ENCODE measurements around the gene NFATC3. TPM values are rescaled to one million over a fixed set of nuclear protein-coding genes. Genes with fewer than 3 reads are reported as not detected.

NFATC3 gene
- polyA plus RNA-seq, 4 donors = 32.0 to 38.1 (median 35.0) TPM

- DNase-seq (ENCODE audit: low read depth in 4 of 4, low spot score in 3 of 4) = no peak
Measured at GRCh38 chr16:68228652-68229051, 143.5 kb downstream of the NFATC3 start.

GRCh38 chr16:68229431-68230175 is 144.4 kb downstream of the NFATC3 start:
- peak in 1 of 4 donors; percentile 40 for DNase-seq (ENCODE audit: low read depth in 4 of 4, low spot score in 3 of 4)

GRCh38 chr16:68230176-68230571 is 145.0 kb downstream of the NFATC3 start:
- DNase-seq (ENCODE audit: low read depth in 4 of 4, low spot score in 3 of 4) = no peak

- DNase-seq (ENCODE audit: low read depth in 4 of 4, low spot score in 3 of 4) = no peak
Measured at GRCh38 chr16:68230956-68231355, 145.8 kb downstream of the NFATC3 start.

GRCh38 chr16:68231384-68232136 is 146.4 kb downstream of the NFATC3 start:
- no peak for DNase-seq (ENCODE audit: low read depth in 4 of 4, low spot score in 3 of 4)

- no peak for DNase-seq (ENCODE audit: low read depth in 4 of 4, low spot score in 3 of 4)
Measured at GRCh38 chr16:68232335-68232734, 147.2 kb downstream of the NFATC3 start.

GRCh38 chr16:68233085-68233834 is 148.1 kb downstream of the NFATC3 start:
- no peak for DNase-seq (ENCODE audit: low read depth in 4 of 4, low spot score in 3 of 4)

GRCh38 chr16:68233835-68234187 is 148.6 kb downstream of the NFATC3 start:
- no peak for DNase-seq (ENCODE audit: low read depth in 4 of 4, low spot score in 3 of 4)

- no peak for DNase-seq (ENCODE audit: low read depth in 4 of 4, low spot score in 3 of 4)
Measured at GRCh38 chr16:68234188-68235107, 149.3 kb downstream of the NFATC3 start.

GRCh38 chr16:68235108-68235886 is 150.1 kb downstream of the NFATC3 start:
- no peak for DNase-seq (ENCODE audit: low read depth in 4 of 4, low spot score in 3 of 4)

GRCh38 chr16:68235887-68236136 is 150.6 kb downstream of the NFATC3 start, which contains the start of gene ESRP2:
Gene ESRP2 (minus strand): TSS chr16:68236127. CDS start chr16:68236045, 82 bp downstream.
- DNase-seq (ENCODE audit: low read depth in 4 of 4, low spot score in 3 of 4) = no peak

GRCh38 chr16:68236137-68236825 is 151.1 kb downstream of the NFATC3 start:
- no peak for DNase-seq (ENCODE audit: low read depth in 4 of 4, low spot score in 3 of 4)

GRCh38 chr16:68236826-68237242 is 151.7 kb downstream of the NFATC3 start:
- no peak for DNase-seq (ENCODE audit: low read depth in 4 of 4, low spot score in 3 of 4)

- peak; percentile 96 to 98 (median 96) for DNase-seq (ENCODE audit: low read depth in 4 of 4, low spot score in 3 of 4)
Measured at GRCh38 chr16:68237243-68238028, 152.3 kb downstream of the NFATC3 start.

- DNase-seq (ENCODE audit: low read depth in 4 of 4, low spot score in 3 of 4) = no peak
Measured at GRCh38 chr16:68238029-68238345, 152.8 kb downstream of the NFATC3 start.

GRCh38 chr16:68242085-68242484 is 156.9 kb downstream of the NFATC3 start:
- DNase-seq (ENCODE audit: low read depth in 4 of 4, low spot score in 3 of 4) = no peak

GRCh38 chr16:68242926-68243858 is 158.0 kb downstream of the NFATC3 start:
- DNase-seq (ENCODE audit: low read depth in 4 of 4, low spot score in 3 of 4) = no peak
